OCI-LY7 (cell line): Measurements from ENCODE around the gene MARK2. TPM values are rescaled to one million over a fixed set of nuclear protein-coding genes. Genes with fewer than 3 reads are reported as not detected.

Source experiments
- BruUV-seq: library from RNA; stranded (reverse); fragments of 400-500 nt; replicated peaks from 2 replicates; lab custom pipeline; 2021; lab: Mats Ljungman, UMichigan
- CTCF ChIA-PET: fragments of 300-600 bp; sonication (Branson Sonifier 250); formaldehyde crosslinking; loops from one replicate; lab custom pipeline; 2022; ENCODE audit warnings: antibody characterized with exemption; ENCODE audit not compliant: unreplicated experiment; lab: Charles Lee
- POLR2A ChIA-PET: fragments of 300-600 bp; sonication (Branson Sonifier 250); formaldehyde crosslinking; loops from one replicate; lab custom pipeline; 2022; ENCODE audit warnings: antibody characterized with exemption; lab: Charles Lee
- DNase-seq: peaks from one replicate; pipeline ENCODE4 v3.0.0-alpha.2; 2015; ENCODE audit warnings: low spot score
- H2AFZ ChIP-seq: fragments of 200-600 bp; sonication (generic), shearing (Covaris generic); 2 replicates; pipeline ENCODE4 v1.6.1; 2014; ENCODE audit warnings: mild to moderate bottlenecking, antibody characterized with exemption, low read length, moderate library complexity
- H3K27ac ChIP-seq: fragments of 200-600 bp; sonication (generic); 2 replicates; pipeline ENCODE4 v1.5.1; 2014; ENCODE audit warnings: mixed run types, low read depth, mild to moderate bottlenecking, moderate library complexity, low read length, inconsistent platforms; ENCODE audit not compliant: poor library complexity, severe bottlenecking
- H3K36me3 ChIP-seq: fragments of 200-600 bp; sonication (generic); 2 replicates; pipeline ENCODE4 v1.6.1; 2014; ENCODE audit warnings: mild to moderate bottlenecking, antibody characterized with exemption, low read length, moderate library complexity, mixed read lengths; ENCODE audit not compliant: insufficient read depth
- H3K4me1 ChIP-seq: fragments of 200-600 bp; sonication (generic); 2 replicates; pipeline ENCODE4 v1.5.1; 2014; ENCODE audit warnings: mild to moderate bottlenecking, low read length; ENCODE audit not compliant: insufficient read depth, poor library complexity, severe bottlenecking
- H3K4me2 ChIP-seq: fragments of 200-600 bp; sonication (generic); 2 replicates; pipeline ENCODE4 v1.6.1; 2014; ENCODE audit warnings: mild to moderate bottlenecking, low read length
- H3K4me3 ChIP-seq: fragments of 200-600 bp; sonication (generic); 2 replicates; pipeline ENCODE4 v1.5.1; 2014; ENCODE audit warnings: mild to moderate bottlenecking, low read depth, low read length; ENCODE audit not compliant: poor library complexity, severe bottlenecking
- H3K79me2 ChIP-seq: fragments of 200-600 bp; sonication (generic); 2 replicates; pipeline ENCODE4 v1.6.1; 2016; ENCODE audit warnings: low read depth, mild to moderate bottlenecking, low read length, moderate library complexity, mixed read lengths; ENCODE audit not compliant: insufficient read depth
- H3K9me2 ChIP-seq: fragments of 200-600 bp; sonication (generic); 2 replicates; pipeline ENCODE4 v1.6.1; 2016; ENCODE audit warnings: mild to moderate bottlenecking, low read length, mixed read lengths; ENCODE audit not compliant: insufficient read depth
- H3K9me3 ChIP-seq: fragments of 200-600 bp; sonication (generic); 2 replicates; pipeline ENCODE4 v1.6.1; 2014; ENCODE audit warnings: mild to moderate bottlenecking, mixed run types, low read length, mixed read lengths
- H4K20me1 ChIP-seq: fragments of 200-600 bp; sonication (generic); 2 replicates; pipeline ENCODE4 v1.6.1; 2014; ENCODE audit warnings: mild to moderate bottlenecking, antibody characterized with exemption, low read length, moderate library complexity, mixed read lengths; ENCODE audit not compliant: insufficient read depth
- EZH2phosphoT487 ChIP-seq: fragments of 200-600 bp; sonication (generic); IDR thresholded peaks from 2 replicates; pipeline ENCODE4 v1.6.1; 2018; ENCODE audit warnings: low read depth, borderline replicate concordance, mild to moderate bottlenecking, mixed run types, antibody characterized with exemption, low read length, moderate library complexity, mixed read lengths
- intact Hi-C: fragments of 100-400 bp; cut with micrococcal nuclease; formaldehyde crosslinking; loops from one replicate; pipeline ENCODE4 v1.10.0; 2022; ENCODE audit not compliant: unreplicated experiment
- total RNA-seq, 2 experiments: library from RNA; depleted of rRNA in 1 of 2; stranded (reverse); fragments of >200 nt in 1 of 2; shearing (Covaris generic) in 1 of 2; gene quantifications; 2 replicates each; pipeline ENCODE4 v1.2.3, GENCODE V29; 2014 to 2022
- TF ChIP-seq, protein P1 (sequence below): fragments of 200-600 bp; sonication (generic); conservative IDR thresholded peaks from 2 replicates; pipeline ENCODE4 v1.5.1; 2014; ENCODE audit warnings: mild to moderate bottlenecking, antibody characterized with exemption, low read length, moderate library complexity, mixed read lengths

Gene MARK2
- total RNA-seq, 2 experiments from 2014 or later = 22.7 to 45.4 TPM

GRCh38 chr11:63939397-63939891, 100.5 kb downstream of the MARK2 start:
- intact Hi-C loops = loop anchor here (2.0 to 5.0 kb wide), 4 partner anchors 23 to 267 kb away; partner anchors contain the start of genes ATL3, MARK2, RCOR2 and ZFTA
- H3K4me3 ChIP-seq = peak overlapping the region; percentile 98
- H4K20me1 ChIP-seq = 0 out of 2 replicates have a peak, but pooled peaks cover 5% of the 10 kb centered on the region
- no peak for TF ChIP-seq EZH2phosphoT487
- TF ChIP-seq, protein P1, sequence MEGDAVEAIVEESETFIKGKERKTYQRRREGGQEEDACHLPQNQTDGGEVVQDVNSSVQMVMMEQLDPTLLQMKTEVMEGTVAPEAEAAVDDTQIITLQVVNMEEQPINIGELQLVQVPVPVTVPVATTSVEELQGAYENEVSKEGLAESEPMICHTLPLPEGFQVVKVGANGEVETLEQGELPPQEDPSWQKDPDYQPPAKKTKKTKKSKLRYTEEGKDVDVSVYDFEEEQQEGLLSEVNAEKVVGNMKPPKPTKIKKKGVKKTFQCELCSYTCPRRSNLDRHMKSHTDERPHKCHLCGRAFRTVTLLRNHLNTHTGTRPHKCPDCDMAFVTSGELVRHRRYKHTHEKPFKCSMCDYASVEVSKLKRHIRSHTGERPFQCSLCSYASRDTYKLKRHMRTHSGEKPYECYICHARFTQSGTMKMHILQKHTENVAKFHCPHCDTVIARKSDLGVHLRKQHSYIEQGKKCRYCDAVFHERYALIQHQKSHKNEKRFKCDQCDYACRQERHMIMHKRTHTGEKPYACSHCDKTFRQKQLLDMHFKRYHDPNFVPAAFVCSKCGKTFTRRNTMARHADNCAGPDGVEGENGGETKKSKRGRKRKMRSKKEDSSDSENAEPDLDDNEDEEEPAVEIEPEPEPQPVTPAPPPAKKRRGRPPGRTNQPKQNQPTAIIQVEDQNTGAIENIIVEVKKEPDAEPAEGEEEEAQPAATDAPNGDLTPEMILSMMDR = no peak
- peak overlapping the region; percentile 67 for H3K27ac ChIP-seq
- ChIA-PET CTCF (interaction anchor here (0.6 kb wide), 2 partner anchors 64 to 84 kb away, joined by 3 to 5 read pairs; no protein-coding TSS in a partner anchor), POLR2A (interaction anchor here (0.6 kb wide), 1 partner anchor 135 kb away, joined by 4 read pairs; no protein-coding TSS in a partner anchor)
- peaks cover 17% of the 10 kb centered on the region for H3K36me3 ChIP-seq
- no peaks in the 10 kb centered on the region for H3K9me2 ChIP-seq
- peak overlapping the region; percentile 99 for H3K4me2 ChIP-seq
- H3K9me3 ChIP-seq = no peaks in the 10 kb centered on the region
- H2AFZ ChIP-seq = peak overlapping the region; percentile 71
- peak; percentile 26 for DNase-seq
- H3K4me1 ChIP-seq = peaks cover 24% of the 10 kb centered on the region
- no TSS peak for BruUV-seq
- H3K79me2 ChIP-seq = peaks cover 19% of the 10 kb centered on the region

DNA sequence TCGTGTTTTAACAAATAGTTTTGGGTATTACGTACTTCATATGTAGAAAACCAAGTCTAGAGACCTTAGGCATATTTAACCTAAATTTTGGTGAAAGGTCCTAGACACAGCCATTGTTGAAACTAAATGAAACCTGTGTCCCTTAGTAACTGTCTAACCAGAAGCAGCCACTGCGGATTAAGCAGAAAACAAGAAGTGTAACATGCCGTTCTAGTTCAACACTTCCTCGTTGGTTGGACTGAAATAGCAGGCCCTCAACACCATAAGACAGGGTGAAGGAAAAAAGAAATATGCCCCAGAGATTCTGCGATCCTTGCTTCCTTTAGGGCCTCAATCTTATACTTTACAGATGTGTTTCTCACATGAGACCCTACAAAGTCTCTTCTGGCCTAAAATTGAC, 101.9 kb downstream of the MARK2 start:
- BruUV-seq = TSS peak; percentile 63
- H4K20me1 ChIP-seq = 0 out of 2 replicates have a peak, but pooled peaks cover 5% of the 10 kb centered on the region
- intact Hi-C loops = no loop called here
- ChIA-PET POLR2A (no interaction called here), CTCF (no interaction called here)
- no peak for TF ChIP-seq EZH2phosphoT487
- TF ChIP-seq, protein P1 = no peak
- H3K27ac ChIP-seq = peak overlapping the region; percentile 42
- peak overlapping the region; percentile 98 for H3K4me3 ChIP-seq
- no peaks in the 10 kb centered on the region for H3K9me3 ChIP-seq
- H2AFZ ChIP-seq = no peak overlapping the region
- no peaks in the 10 kb centered on the region for H3K9me2 ChIP-seq
- peak; percentile 43 for DNase-seq
- peaks cover 24% of the 10 kb centered on the region for H3K4me1 ChIP-seq
- peaks cover 19% of the 10 kb centered on the region for H3K79me2 ChIP-seq
- H3K4me2 ChIP-seq = peak overlapping the region; percentile 99
- H3K36me3 ChIP-seq = peaks cover 17% of the 10 kb centered on the region

DNA sequence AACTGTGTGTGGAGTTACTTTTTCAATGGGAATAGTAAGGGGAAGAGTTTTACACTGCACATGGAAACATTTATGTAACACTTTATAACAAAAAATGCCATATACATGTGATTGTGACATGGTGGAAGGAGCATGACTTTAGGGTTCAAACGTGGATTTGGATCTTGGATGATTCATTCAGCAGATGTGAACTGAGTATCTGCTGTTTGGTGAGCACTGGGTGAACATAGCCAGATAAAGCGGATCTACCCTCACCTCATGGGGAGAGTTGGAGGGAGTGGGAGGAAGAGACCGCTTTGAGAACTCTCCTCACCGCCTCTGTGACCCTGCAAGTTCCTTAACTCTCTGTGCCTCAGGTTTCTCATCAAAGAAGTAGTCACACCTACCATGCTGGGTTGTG, 103.0 kb downstream of the MARK2 start:
- ChIA-PET POLR2A (no interaction called here), CTCF (interaction anchor here (0.6 kb wide), 1 partner anchor 91 kb away, joined by 6 read pairs; no protein-coding TSS in a partner anchor)
- Histone ChIP-seq H3K27ac (no peak overlapping the region), H4K20me1 (0 out of 2 replicates have a peak, but pooled peaks cover 5% of the 10 kb centered on the region), H3K9me3 (no peaks in the 10 kb centered on the region), H2AFZ (no peak overlapping the region), H3K4me1 (peaks cover 24% of the 10 kb centered on the region), H3K4me2 (no peak overlapping the region), H3K79me2 (peaks cover 19% of the 10 kb centered on the region), H3K4me3 (no peak overlapping the region), H3K36me3 (peaks cover 27% of the 10 kb centered on the region), H3K9me2 (no peaks in the 10 kb centered on the region)
- TF ChIP-seq, protein P1 = no peak
- TF ChIP-seq EZH2phosphoT487 = no peak
- intact Hi-C loops = no loop called here
- DNase-seq = no peak
- no TSS peak for BruUV-seq
